Neural cell (in vitro differentiated cells): ENCODE measurements around the gene YPEL2. TPM values are rescaled to one million over a fixed set of nuclear protein-coding genes. Genes with fewer than 3 reads are reported as not detected.

Experiments used
- H2AFZ ChIP-seq: fragments of 200-600, 300-800 bp; sonication (generic), shearing (Covaris generic); 2 replicates; pipeline ENCODE4 v1.6.0; 2014; ENCODE audit warnings: low read depth, mild to moderate bottlenecking, antibody characterized with exemption, low read length, moderate library complexity
- H3F3A ChIP-seq: fragments of 200-600 bp; shearing (Covaris generic); 2 replicates; pipeline ENCODE4 v1.6.1; 2016; ENCODE audit warnings: mild to moderate bottlenecking, moderate library complexity, mixed read lengths, antibody characterized with exemption, low read length; ENCODE audit not compliant: insufficient read depth, poor library complexity, severe bottlenecking
- H3K27ac ChIP-seq: fragments of 200-600, 300-800 bp; sonication (generic), shearing (Covaris generic); 2 replicates; pipeline ENCODE4 v1.5.1; 2014; ENCODE audit warnings: mild to moderate bottlenecking, low read length, moderate library complexity
- H3K27me3 ChIP-seq: fragments of 300-800, 200-600 bp; sonication (generic), shearing (Covaris generic); 2 replicates; pipeline ENCODE4 v1.6.0; 2014; ENCODE audit warnings: mild to moderate bottlenecking, low read depth, low read length, moderate library complexity; ENCODE audit not compliant: insufficient read depth
- H3K36me3 ChIP-seq: fragments of 300-800, 200-600 bp; sonication (generic), shearing (Covaris generic); 2 replicates; pipeline ENCODE4 v1.5.1; 2014; ENCODE audit warnings: mild to moderate bottlenecking, antibody characterized with exemption, low read length, moderate library complexity; ENCODE audit not compliant: insufficient read depth
- H3K4me2 ChIP-seq: fragments of 300-800, 200-600 bp; sonication (generic), shearing (Covaris generic); 2 replicates; pipeline ENCODE4 v1.6.0; 2014; ENCODE audit warnings: mild to moderate bottlenecking, low read length
- H3K4me3 ChIP-seq: fragments of 300-800, 200-600 bp; sonication (generic), shearing (Covaris generic); 2 replicates; pipeline ENCODE4 v1.5.1; 2014; ENCODE audit warnings: mild to moderate bottlenecking, low read length, moderate library complexity
- H3K79me2 ChIP-seq: fragments of 200-600 bp; shearing (Covaris generic); replicated peaks from 2 replicates; pipeline ENCODE4 v1.6.0; 2014; ENCODE audit warnings: mild to moderate bottlenecking, low read length, moderate library complexity; ENCODE audit not compliant: insufficient read depth
- H3K9ac ChIP-seq: fragments of 300-800, 200-600 bp; sonication (generic), shearing (Covaris generic); 2 replicates; pipeline ENCODE4 v1.6.1; 2016; ENCODE audit warnings: mild to moderate bottlenecking, low read length, mixed read lengths
- H3K9me2 ChIP-seq: fragments of 200-600 bp; shearing (Covaris generic); 2 replicates; pipeline ENCODE4 v1.6.1; 2016; ENCODE audit warnings: mild to moderate bottlenecking, low read length, mixed read lengths; ENCODE audit not compliant: insufficient read depth
- H3K9me3 ChIP-seq: fragments of 200-600, 300-800 bp; sonication (generic), shearing (Covaris generic); 2 replicates; pipeline ENCODE4 v1.6.1; 2016; ENCODE audit warnings: mild to moderate bottlenecking, mixed run types, low read length, moderate library complexity, mixed read lengths
- H4K20me1 ChIP-seq: fragments of 200-600 bp; shearing (Covaris generic); 2 replicates; pipeline ENCODE4 v1.6.1; 2016; ENCODE audit warnings: mild to moderate bottlenecking, mixed run types; ENCODE audit not compliant: insufficient read depth
- EP300 ChIP-seq: fragments of 450-650 bp; conservative IDR thresholded peaks from 2 replicates; pipeline ENCODE4 v1.6.1; 2014; ENCODE audit warnings: antibody characterized with exemption, mild to moderate bottlenecking, moderate library complexity; ENCODE audit not compliant: poor library complexity, severe bottlenecking
- EZH2 ChIP-seq: fragments of 200-600, 300-800 bp; shearing (Covaris generic), sonication (generic); IDR thresholded peaks from 2 replicates; pipeline ENCODE4 v1.6.1; 2014; ENCODE audit warnings: antibody characterized with exemption, low read length, borderline replicate concordance, mild to moderate bottlenecking; ENCODE audit not compliant: insufficient read depth, poor library complexity, severe bottlenecking
- MXI1 ChIP-seq: fragments of 450-650 bp; conservative IDR thresholded peaks from 2 replicates; pipeline ENCODE4 v1.6.1; 2014; ENCODE audit warnings: antibody characterized with exemption, mild to moderate bottlenecking; ENCODE audit not compliant: poor library complexity, severe bottlenecking
- POLR2AphosphoS5 ChIP-seq: IDR thresholded peaks from 2 replicates; pipeline ENCODE4 v1.6.1; 2012
- RAD21 ChIP-seq: fragments of 450-650 bp; conservative IDR thresholded peaks from 2 replicates; pipeline ENCODE4 v1.6.1; 2014; ENCODE audit warnings: antibody characterized with exemption, mild to moderate bottlenecking, moderate library complexity
- SMC3 ChIP-seq: fragments of 450-650 bp; conservative IDR thresholded peaks from 2 replicates; pipeline ENCODE4 v1.6.1; 2014; ENCODE audit warnings: antibody characterized with exemption, mild to moderate bottlenecking, moderate library complexity; ENCODE audit not compliant: poor library complexity
- TAF1 ChIP-seq: IDR thresholded peaks from 2 replicates; pipeline ENCODE4 v1.6.1; 2012; ENCODE audit warnings: low read depth
- polyA plus RNA-seq: library from polyadenylated mRNA; depleted of rRNA; stranded (reverse); fragments of >200 nt; gene quantifications from 2 replicates; pipeline ENCODE4 v1.2.3, GENCODE V29; 2014
- TF ChIP-seq, protein P1 (sequence below): fragments of 450-650 bp; IDR thresholded peaks from 2 replicates; pipeline ENCODE4 v1.5.1; 2014; ENCODE audit warnings: antibody characterized with exemption, mild to moderate bottlenecking, moderate library complexity; ENCODE audit not compliant: poor library complexity, severe bottlenecking
- TF ChIP-seq, protein P2 (sequence below): IDR thresholded peaks from 2 replicates; pipeline ENCODE4 v1.6.1; 2012; ENCODE audit warnings: borderline replicate concordance

YPEL2 gene
- polyA plus RNA-seq, 1 donor from 2014 or later = 17.0 TPM

GRCh38 chr17:59416184-59416583 lies 84.7 kb downstream of the YPEL2 start:
- H3K4me2 ChIP-seq = no peak overlapping the region
- no peak overlapping the region for H2AFZ ChIP-seq
- H3K27me3 ChIP-seq = no peaks in the 10 kb centered on the region
- no peaks in the 10 kb centered on the region for H3K9me2 ChIP-seq
- no peaks in the 10 kb centered on the region for H4K20me1 ChIP-seq
- TF ChIP-seq POLR2AphosphoS5 (no peak), RAD21 (no peak), SMC3 (no peak), EP300 (no peak), TAF1 (no peak), EZH2 (no peak), MXI1 (no peak)
- TF ChIP-seq, protein P1, sequence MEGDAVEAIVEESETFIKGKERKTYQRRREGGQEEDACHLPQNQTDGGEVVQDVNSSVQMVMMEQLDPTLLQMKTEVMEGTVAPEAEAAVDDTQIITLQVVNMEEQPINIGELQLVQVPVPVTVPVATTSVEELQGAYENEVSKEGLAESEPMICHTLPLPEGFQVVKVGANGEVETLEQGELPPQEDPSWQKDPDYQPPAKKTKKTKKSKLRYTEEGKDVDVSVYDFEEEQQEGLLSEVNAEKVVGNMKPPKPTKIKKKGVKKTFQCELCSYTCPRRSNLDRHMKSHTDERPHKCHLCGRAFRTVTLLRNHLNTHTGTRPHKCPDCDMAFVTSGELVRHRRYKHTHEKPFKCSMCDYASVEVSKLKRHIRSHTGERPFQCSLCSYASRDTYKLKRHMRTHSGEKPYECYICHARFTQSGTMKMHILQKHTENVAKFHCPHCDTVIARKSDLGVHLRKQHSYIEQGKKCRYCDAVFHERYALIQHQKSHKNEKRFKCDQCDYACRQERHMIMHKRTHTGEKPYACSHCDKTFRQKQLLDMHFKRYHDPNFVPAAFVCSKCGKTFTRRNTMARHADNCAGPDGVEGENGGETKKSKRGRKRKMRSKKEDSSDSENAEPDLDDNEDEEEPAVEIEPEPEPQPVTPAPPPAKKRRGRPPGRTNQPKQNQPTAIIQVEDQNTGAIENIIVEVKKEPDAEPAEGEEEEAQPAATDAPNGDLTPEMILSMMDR = no peak
- TF ChIP-seq, protein P2, sequence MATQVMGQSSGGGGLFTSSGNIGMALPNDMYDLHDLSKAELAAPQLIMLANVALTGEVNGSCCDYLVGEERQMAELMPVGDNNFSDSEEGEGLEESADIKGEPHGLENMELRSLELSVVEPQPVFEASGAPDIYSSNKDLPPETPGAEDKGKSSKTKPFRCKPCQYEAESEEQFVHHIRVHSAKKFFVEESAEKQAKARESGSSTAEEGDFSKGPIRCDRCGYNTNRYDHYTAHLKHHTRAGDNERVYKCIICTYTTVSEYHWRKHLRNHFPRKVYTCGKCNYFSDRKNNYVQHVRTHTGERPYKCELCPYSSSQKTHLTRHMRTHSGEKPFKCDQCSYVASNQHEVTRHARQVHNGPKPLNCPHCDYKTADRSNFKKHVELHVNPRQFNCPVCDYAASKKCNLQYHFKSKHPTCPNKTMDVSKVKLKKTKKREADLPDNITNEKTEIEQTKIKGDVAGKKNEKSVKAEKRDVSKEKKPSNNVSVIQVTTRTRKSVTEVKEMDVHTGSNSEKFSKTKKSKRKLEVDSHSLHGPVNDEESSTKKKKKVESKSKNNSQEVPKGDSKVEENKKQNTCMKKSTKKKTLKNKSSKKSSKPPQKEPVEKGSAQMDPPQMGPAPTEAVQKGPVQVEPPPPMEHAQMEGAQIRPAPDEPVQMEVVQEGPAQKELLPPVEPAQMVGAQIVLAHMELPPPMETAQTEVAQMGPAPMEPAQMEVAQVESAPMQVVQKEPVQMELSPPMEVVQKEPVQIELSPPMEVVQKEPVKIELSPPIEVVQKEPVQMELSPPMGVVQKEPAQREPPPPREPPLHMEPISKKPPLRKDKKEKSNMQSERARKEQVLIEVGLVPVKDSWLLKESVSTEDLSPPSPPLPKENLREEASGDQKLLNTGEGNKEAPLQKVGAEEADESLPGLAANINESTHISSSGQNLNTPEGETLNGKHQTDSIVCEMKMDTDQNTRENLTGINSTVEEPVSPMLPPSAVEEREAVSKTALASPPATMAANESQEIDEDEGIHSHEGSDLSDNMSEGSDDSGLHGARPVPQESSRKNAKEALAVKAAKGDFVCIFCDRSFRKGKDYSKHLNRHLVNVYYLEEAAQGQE = no peak
- H3K4me3 ChIP-seq = no peak overlapping the region
- H3F3A ChIP-seq = no peaks in the 10 kb centered on the region
- H3K9ac ChIP-seq = no peak overlapping the region
- H3K36me3 ChIP-seq = no peaks in the 10 kb centered on the region
- H3K27ac ChIP-seq = no peak overlapping the region
- no peaks in the 10 kb centered on the region for H3K9me3 ChIP-seq
- H3K79me2 ChIP-seq = no peaks in the 10 kb centered on the region

DNA sequence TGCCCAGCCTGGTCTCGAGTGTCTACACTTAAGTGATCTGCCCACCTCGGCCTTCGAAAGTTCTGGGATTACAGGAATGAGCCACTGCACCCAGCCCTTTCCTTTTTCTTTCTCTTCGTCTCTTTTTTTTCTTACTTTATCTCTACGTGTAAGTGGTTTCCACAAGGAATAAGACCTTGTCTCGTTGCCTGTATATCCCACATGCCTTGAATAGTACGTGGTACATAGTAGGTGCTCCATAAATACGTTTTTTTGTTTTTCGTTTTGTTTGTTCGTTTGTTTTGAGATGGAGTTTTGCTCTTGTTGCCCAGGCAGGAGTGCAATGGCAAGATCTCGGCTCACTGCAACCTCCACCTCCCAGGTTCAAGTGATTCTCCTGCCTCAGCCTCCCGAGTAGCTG lies 86.0 kb downstream of the YPEL2 start:
- Histone ChIP-seq H3K27me3 (no peaks in the 10 kb centered on the region), H3K9me3 (no peaks in the 10 kb centered on the region), H4K20me1 (no peaks in the 10 kb centered on the region), H2AFZ (no peak overlapping the region), H3F3A (no peaks in the 10 kb centered on the region), H3K27ac (no peak overlapping the region), H3K4me2 (no peak overlapping the region), H3K79me2 (no peaks in the 10 kb centered on the region), H3K9me2 (no peaks in the 10 kb centered on the region), H3K36me3 (no peaks in the 10 kb centered on the region), H3K9ac (no peak overlapping the region), H3K4me3 (no peak overlapping the region)
- TF ChIP-seq SMC3 (no peak), EP300 (no peak), RAD21 (no peak), MXI1 (no peak), TAF1 (no peak), POLR2AphosphoS5 (no peak), EZH2 (no peak)
- TF ChIP-seq, protein P1 = no peak
- TF ChIP-seq, protein P2 = no peak
